SKM-1 treated with dmso at 0.1 percent for 144 hours (cell line): ENCODE measurements around the gene TMEM154.

Experiments used
- DNase-seq: peaks from one replicate; lab custom pipeline; 2025; ENCODE audit not compliant: unreplicated experiment; lab: John Stamatoyannopoulos, UW

TMEM154 gene

DNA sequence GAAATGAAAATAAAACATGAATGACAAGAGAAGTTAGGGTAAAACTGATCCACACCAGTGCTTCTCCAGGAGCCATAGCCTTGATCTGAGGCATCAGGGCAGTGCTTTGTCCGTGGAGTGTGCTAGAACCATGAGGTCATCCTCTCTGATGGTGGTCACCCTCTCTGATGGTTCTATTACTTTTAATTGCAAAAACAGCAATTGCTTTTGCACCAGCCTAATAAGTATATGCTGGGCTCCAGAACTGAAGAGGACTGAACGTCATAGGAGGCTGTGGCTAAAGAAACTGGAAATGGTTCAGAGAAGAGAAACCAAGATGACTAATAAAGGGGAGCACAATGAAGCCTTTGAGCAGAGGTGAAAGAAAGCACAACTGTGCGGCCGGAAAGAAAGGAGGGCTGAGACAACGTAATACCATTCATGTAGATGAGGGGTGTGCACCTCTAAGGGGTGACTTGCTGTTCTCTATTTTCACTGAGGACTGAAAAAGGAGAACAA, 17.0 kb upstream of the TMEM154 start:
- DNase-seq, result no peak

DNA sequence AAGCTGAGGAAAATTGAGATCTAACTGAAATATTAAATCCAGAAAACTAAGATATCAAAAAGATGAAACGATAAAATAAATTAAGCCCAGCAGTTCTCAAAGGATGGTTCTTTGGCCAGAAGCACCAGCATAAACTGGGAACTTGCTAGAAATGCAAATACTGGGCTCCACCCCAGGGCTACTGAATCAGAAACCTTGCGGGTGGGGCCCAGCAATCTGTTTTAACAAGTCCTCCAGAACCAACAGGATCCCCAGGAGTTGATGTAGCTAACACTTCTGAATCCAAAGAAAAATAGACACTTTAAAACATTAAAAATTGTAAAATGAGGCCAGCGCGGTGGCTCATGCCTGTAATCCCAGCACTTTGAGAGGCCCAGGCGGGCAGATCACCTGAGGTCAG, 14.1 kb upstream of the TMEM154 start:
- no peak for DNase-seq

DNA sequence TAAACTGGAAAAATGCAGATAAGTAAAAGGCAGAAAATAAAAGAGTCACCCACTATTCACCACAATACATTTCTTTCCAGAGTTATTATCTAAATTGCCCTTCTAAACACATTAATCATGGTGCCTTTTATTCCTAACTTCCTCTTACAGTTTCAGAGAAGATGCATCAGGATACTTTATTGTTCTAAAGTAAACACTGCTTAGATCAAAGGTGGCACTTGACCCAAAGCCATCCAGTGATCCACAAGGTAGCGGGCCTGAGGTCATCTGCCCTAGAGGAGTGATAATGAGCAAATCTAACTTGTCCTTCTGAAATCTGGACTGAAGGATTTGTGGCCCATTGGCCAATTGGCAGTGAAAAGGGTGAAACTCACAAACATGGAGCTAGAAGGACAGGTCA, 12.0 kb upstream of the TMEM154 start:
- DNase-seq, result no peak

DNA sequence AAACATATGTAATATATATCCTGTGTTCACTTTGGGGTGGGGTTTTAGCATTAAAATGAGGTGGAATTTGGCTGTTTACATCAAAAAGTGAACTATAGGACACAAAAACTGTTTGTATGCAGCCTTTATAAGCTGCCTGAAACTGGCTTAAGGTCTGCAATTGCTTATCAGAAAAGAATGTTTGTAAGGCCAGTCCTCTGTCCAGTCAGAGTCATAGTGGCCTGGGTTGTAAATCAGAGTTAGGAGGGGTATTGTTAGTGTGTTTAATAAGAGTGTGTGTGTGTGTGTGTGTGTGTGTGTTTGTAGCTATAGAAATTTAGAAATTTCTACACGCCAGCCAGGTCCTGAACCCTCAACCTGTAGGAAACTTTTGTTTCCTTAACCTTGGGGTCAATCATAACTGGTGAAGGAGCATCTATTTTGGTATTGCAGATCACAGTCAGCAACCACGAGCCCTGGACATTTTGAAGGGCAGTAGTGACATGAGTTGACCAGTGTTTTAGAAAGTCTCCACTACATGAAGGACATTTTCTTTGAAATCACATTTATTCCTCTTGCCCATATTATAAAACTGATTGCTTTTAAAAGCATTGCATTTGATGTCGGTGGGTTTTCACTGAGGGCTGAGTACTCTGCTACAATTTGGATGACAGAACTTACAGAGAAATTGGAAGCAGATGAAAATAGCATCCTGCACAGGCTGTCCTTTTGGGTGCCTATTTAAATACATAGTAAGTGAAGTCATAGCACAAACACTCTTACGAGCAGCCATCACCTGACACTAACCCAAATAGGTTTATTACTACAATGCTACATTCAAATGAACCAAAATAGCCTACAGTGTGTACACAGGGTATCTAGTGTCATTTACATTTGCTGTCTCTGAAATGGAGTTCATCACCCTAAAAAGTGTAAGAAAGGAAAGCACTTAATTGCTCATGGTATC, 11.2 kb upstream of the TMEM154 start:
- no peak for DNase-seq

DNA sequence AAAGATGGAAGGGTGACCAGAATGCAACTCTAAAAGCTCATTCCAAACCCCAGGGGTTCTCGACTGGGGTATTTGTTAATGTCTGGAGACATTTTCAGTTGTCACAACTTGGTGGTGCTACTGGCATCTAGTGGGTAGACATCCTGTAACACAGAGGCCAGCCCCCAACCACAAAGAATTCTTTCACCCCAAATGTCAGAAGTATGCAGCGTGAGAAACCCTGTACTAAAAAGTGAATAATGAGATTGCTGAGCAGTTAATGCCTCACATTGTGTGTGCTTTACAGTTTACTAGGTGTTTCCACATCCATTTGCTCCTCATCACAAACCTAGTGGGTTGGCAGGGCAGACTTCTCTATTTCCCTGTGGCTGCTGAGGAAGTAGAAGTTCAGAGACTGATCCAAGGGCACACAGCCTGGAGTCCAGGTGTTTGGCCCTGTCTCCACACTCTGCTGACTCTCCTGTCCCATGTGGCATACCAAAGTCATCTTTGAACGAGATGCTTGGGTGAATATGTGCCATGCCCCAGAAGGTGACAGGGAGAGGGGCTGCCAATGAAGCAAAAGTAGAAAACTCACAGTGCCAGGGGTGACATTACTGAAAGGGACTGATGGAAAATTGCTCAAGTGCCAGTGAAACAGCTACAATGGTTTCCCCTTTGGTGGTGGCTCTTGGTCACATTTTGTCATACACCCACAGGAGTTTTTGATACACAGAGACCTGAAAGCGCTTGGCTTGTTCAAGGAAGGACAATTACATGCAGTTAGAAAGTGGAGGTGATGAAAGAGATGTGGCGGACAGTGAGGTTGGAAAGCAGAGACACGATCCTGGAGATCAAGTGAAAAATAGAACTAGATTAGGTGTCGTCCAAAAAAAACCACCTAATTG, 10.1 kb upstream of the TMEM154 start:
- peak; percentile 35 for DNase-seq

DNA sequence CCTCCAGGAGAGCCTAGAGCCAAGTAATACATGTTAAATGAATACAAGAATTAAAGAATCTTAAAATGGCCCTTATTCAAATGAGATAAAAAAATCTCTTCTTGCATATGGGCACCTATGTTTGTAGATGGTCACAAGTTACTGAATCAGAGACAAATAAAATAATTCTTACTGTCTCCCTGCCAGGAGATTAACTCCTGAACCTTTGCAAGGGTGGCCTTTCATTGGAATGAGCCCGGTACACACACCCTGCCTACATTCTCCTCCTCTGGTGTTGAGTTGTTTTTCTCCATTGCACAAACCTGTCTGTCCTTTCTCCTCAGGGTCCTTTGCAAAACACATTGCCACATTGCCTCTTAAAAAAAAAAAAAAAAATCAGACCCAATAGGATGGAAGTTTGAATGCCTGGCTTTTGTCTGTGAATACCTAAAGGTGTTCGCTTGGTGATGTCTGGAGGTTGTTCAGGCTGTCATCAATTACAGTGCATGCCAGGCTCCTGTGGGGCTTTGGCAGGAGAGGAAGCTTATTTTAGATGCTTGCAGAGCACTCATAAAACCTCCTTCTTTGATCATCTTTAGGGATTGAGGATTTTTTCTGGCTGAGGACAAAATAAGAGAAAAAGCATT, 8.3 kb upstream of the TMEM154 start:
- no peak for DNase-seq

DNA sequence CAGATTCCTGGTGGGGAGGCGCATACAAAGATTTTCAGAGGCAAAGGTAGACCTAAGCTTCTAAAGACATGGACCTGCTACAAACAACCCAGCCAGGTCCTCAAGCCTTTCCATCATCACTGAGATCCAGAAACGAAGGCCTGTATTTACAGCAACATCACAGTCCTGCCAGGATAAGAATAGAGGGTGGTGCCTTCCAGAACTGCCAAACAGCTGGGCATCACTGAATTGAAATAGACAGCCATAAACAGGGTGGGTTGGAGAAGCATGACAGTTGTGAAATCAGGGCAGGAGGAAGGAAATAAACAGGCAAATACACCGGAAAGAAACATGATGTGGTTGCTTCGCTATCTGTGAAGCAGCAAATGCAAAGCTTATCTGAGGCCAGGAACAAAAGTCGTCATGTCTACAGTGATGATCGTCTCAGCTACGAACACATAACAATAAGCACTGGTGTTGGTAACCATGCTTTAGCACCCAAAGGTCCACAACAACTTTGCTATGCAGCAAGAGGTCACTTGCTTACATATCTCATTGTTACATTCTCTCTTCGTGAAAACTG, 6.7 kb upstream of the TMEM154 start:
- DNase-seq, result no peak

DNA sequence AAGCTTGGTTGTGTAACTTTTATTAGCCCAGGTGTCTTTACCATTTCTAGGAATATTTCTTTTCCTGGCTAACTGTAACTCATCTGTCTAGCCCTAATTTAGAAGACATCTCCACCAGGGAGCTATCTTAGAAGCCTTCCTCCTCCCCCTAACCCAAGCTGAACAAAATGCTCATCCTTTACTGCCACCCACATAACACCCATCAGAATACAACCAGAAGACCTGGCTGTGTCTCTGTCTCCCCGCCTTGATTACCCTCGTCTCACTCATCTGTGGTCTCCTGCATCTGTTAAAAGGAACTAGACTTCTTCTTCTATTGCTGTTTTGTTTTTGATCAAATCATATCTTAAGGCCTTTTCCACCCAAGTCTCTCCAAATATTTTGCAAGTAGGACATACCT, 4.8 kb upstream of the TMEM154 start:
- DNase-seq, result no peak

DNA sequence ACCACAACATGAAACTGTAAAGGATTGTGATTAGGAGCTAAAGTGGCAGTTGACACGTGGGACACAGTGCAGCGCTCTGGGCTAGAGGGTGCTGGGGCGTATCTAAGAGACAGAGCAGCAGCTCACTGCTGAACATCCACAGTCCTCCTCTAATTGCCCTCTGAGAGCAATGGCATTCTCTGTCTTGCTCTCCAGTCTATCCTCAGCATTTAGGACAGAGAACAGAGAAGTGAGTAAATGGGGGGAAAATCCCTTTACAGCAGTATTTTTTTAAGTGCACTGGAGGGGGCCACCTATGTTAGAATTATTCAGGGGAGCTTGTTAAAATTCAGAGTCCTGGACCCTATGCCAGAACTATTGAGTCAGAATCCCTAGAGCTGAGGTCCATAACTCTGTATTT, 4.2 kb upstream of the TMEM154 start:
- DNase-seq, result no peak

DNA sequence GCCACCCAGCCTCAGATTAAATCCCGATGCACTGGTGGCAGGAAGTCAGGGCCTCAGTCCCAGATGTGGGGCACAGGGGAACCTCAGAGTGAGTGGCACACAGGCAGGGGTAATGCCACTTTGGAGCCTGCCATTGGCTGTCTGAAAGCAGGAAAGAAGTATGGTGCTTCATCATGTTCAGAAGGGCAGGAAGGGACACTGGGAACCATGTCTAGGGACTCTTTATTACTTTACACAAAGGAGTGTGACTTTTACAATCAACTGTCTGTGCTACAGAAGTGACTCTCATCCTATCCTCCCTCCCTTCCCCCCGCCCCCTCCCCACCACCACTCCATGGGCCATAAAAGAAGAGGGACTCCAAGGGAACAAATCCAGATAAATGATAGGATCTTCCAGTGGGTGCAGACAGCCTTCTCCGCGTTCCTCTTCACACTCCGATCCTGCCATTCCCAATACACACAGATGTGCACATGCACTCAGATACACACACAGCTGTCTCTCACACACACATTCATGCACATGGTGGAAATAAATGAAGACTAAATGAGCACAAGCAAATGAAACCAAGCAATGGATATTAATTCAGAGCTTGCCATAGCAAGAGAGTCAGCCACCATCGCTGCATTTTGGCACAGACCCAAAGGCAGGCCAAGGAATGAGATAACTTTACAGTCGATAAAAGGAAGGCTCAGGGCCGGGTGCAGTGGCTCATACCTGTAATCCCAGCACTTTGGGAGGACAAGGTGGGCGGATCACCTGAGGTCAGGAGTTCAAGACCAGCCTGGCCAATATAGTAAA, 2.5 kb upstream of the TMEM154 start:
- no peak for DNase-seq

DNA sequence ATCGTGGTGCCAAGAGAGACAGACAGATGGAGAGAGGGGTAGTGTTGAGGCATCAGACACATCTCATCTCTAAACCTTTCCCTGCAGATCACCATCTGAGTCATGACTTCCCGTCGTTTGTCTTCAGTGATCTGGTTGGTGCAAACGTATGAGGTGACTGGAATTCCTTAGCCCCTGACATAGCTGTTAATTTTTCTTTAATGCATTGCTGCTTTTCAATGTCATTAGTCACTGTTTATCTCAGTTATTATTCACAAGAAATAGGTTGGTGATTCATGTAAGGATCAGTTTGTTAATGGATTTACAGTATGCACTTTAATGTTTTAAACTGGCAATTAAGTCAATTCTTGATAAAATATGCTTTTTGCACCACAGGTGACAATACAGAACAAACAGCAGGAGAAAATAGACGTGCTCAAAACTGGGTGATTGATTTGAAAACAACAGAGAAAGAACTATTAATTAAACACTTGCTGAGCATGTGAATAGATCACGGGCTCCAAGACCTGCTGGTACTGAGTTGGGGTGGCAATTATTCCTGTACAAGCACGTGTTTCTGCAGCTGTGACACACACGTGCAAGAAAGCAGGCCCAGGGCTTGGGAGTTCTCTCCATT, 1.3 kb upstream of the TMEM154 start:
- DNase-seq, result no peak

DNA sequence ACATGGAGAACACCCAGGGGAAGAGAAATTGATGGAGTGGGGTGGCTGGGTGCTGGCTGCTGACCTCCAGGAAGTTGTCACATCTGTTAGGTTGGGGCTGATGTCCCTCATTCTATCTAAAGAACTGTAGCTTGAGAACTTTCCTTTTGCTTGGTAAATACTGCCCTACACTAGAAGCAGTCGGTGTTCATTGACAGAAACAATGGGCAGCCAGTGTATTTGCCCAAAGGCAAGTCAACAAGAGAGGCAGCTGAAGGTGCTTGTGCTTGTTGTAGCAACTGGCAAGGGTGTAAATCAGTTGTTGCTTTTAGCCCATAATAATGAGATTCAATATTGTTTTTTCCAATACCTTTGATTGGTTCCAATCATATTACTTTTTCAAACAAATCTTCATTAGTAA, 956 bp downstream of the TMEM154 start:
- DNase-seq, result no peak

DNA sequence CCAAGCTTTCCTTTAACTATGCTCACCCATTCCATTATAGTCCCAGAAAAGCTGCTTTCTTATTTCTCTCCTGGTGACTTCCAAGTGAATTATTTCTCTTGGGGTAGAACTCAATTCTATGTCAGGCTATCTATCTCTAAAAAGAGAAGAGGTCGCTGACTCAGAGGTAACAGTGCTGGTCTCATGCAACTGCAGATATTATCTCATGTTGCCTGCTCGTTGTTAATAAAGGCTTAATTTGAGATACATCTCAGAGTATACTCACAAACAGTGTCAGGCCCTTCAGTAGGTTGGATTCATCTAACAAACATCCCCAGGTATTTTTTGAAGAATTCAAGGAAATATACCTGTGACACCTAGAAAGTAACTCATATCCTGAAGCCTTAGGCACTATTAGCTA, 2.7 kb downstream of the TMEM154 start:
- no peak for DNase-seq

DNA sequence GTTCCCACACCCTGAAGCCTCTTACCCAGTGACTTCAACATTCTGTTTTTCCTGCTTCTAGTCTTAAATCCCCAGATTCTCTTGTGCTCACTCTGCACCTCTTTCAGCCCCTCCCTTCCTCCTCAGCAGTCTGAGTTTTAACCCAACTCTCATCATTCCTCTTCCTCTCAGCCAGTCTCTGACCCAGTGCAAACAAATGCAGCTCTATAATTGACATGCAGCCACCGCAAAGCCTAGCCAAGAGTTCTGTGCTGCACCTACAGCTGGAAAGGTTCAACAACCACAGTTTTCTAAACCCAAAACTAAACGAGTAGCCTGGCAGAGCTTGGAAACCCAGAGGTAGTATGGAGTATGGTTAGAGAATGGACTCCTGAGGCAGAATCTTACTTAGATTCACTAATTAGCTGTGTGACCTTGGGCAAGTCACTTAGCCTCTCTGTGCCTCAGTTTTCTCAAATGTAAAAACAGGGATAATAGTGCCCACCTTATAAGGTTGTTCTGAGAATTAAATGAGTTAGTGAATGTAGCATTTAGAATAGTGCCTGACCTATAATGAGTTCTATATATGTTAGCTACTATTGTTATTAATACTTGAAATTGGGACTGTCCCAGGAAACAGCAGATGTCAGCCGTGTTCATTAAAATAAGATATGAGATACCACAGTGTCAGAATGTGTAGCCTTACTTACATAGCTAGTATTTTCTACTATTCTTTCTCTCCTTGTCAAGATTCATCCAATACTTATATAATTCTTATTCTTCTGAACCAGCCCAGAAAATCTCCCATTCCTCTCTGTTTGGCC, 3.5 kb downstream of the TMEM154 start:
- DNase-seq, result no peak

DNA sequence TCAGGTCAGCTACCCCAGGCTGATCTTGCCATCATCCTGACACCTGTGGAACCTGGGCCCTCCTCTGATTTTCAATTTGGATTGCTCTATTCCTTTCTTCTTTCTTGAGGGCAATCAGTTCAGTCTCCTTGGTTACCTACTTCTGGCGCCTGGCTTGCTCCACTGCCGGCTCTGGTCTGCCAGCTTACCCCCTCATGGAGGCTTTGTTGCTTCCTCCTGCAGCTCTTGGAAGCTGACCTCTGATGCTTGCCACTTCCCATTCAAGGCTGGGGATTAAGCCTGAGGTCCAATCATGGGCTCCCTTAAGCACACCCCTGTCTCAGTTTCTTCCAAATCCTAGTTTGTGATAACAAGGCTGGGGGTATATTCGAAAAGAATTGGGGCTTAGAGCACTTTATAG, 5.4 kb downstream of the TMEM154 start:
- DNase-seq, result no peak

DNA sequence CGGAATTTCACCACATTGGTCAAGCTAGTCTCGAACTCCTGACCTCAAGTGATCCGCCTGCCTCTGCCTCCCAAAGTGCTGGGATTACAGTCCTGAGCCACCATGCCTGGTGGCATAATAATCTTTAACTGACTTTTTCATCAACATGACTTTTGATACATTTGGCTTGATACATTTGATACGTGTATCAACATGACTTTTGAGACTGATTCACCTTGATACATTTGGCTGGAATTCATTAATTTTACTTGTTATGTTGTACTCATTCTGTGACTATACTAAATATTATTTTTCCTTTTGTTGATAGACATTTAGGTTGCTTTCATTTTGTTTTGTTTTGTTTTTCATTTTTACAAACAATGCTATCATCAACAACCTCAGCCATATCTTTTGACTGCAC, 6.3 kb downstream of the TMEM154 start:
- no peak for DNase-seq

DNA sequence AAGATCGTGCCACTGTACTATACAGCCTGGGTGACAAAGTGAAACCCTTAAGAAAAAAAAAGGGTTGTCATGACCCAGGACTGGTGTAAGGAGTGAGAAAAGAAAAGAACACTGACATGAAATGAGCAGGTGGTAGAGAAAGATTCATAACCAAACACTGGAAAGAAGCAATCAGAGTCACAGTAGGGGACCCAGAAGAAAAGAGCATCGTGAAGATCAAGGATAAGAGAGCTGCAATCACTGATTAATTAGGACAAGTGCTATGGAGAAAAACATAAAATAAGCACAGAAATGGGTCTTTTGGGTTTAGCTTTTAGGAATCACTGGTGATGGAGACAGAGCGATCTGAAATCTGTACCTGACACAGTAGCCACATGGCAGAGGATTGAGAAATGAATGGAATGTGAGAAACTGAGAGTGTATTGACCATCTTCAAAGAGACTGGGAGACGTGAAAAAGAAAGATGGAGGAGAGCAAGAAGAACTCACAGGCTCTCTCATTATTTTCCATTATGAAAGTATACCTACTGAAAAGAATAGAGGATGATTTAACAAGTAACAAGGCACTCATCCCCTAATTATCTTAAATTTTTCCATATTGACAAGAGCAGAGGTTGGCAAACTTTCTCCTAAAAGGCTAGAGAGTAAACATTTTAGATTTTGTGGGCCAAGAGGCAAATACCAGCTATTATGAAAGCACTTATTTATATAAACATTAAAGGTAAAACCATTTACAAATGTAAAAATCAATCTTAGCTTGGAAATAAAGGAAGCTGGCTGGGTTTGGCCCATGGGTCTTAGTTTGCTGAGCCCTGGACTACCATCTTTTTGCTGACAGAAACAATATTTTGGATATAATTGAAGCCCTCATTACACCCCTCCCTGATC, 7.3 kb downstream of the TMEM154 start:
- DNase-seq, result no peak

DNA sequence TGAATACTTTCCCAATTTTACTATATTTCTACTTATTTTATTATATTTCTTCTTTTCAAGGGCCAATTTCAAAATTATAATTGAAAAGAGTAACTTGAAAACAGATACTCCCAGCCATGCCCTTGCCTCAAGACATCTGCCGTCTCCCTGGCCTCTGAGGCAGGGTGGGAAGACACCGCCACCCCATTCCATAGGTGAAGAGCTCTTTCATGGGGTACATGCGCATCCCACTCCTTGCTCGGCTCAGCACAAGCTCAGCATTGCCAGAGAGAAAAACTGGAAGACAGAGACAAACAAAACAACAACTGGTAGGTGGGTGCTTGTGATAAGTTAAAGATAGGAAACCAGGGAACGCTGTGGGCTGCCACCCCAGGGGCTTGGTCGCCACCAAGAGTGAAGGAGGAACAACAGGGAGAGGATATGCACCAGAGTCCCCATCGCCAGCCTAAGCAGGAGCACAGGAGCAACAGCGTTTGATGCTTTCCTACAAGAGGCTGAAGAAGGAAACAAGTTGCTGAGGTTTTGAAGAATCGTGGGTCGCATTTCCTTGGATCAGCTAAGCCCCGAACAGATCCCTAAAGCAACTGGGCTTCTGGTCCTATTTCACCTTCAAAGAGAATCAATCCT, 11.3 kb downstream of the TMEM154 start:
- DNase-seq, result no peak
